GM18873 (cell line): Measurements from ENCODE around the gene FOXQ1.
"Not testable (repeated sequence)": the region's sequence is repeated elsewhere in the genome, so short reads cannot be mapped to it uniquely, and the experiment has no call there.

ENCODE experiments used
- ATAC-seq: cut with Tn5 transposase; IDR thresholded peaks from one replicate; pipeline ENCODE4 v1.9.1; 2021; ENCODE audit warnings: mild to moderate bottlenecking, moderate library complexity, moderate number of reproducible peaks; ENCODE audit not compliant: unreplicated experiment, low FRiP score

FOXQ1 gene

DNA sequence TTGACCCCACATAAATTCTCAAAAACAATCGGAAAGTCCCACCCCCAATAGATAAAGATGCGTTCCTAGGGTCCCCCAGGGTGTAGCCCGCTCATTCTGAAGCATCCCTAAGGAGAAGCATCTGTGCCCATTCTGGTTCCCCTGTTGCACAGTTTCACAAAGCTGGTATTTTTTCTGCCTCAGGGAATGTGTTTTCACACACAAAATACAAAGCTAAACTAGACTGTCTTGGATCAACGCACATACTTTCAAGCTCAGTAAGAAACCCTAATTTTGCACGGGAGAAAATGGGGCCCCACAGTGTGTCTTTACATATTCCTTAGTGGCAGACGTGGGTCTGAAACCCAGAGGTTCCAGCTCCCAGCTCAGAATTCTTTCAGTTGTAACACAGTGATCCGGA is 6.1 kb downstream of the FOXQ1 start:
- no peak for ATAC-seq

DNA sequence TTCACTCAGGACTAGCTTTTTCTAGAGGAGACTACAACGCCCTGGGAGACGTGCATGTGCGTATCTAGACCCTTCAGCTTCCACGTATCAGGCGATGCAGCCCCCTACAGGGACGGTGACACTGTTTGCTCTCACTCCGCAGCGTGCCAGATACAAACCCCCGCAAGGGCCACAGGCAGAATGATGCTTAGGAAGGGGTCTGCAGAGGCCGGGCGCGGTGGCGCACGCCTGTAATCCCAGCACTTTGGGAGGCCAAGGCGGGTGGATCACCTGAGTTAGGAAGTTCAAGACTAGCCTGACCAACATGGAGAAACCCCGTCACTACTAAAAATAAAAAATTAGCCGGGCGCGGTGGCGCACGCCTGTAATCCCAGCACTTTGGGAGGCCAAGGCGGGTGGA is 6.7 kb downstream of the FOXQ1 start:
- not testable (repeated sequence) for ATAC-seq

DNA sequence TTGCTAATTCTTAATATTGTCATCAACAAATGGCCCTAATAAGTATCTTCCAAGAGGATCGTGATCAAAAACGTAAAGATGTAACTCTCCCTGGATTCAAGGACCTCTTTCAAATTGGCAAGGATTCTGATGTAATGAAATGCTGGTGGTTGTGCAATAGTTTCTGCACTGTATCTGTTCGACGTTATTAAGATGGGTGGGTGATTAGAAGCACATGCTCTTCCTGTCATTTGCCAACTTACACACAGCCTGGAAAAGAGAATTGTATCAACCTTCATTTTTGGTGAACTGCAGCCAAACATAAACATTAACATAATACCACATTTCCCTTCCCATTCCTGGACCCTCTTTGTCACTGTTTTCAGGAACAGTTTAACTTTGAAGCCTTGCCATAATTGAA is 9.8 kb downstream of the FOXQ1 start:
- ATAC-seq = no peak

DNA sequence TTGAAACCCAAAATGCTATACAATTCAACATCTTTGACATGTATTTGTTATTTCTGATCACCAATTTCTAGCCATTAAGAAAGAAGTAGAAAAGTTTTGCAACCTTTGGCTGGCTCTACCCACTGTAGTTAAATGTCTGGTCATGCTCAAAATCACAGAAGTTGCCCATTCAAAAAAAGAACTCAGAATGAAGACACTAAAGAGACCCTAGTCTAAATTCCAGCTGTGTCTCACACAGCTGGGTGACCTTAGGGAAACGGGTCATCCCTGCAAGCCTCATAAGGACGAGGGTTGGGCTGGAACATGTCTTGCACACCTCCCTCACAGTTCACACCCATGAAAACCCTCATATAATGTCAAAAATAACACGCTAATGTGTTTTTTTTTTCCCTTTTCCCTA is 10.3 kb downstream of the FOXQ1 start:
- ATAC-seq = no peak

DNA sequence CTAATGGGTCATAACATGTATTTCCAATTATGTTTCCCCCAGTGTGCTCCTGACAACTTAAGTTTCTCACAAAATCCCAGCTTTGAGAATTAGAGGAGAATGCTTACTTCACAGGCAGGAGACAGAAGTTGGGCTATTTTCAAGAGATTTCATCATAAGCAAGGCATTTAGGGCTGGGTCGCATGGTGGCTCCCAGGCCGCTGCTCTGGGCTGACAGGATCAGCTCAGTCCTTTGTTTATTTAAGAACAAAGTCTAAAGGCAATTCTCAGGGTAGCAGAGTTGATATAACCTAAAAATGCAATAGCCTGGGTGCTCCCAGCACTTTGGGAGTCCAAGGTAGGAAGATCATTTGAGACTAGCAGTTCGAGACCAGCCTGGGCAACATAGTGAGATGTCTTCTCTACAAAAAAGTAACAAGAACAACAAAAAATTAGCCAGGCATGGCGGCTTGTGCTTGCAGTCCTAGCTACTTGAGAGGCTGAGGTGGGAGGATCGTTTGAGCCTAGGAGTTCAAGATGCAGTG is 10.9 kb downstream of the FOXQ1 start:
- no peak for ATAC-seq

DNA sequence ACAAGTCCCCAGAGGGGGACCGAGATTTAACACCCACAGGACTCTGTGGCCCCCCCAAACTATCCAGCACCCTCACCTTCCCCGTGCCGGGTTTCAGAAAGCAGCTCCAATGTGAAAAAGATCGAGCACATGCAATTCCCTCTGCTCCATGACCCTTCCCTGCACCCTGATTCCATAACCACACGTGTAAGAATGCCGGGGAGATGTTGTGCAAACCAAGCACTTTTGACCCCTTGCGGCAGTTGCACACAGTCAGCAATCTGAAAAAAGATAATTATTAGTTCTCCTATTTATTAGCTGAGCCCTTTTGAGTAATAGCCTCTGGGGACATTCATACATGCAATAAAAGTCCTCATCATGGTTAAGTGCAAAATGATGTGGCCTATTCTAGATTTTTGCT is 13.0 kb downstream of the FOXQ1 start:
- no peak for ATAC-seq

DNA sequence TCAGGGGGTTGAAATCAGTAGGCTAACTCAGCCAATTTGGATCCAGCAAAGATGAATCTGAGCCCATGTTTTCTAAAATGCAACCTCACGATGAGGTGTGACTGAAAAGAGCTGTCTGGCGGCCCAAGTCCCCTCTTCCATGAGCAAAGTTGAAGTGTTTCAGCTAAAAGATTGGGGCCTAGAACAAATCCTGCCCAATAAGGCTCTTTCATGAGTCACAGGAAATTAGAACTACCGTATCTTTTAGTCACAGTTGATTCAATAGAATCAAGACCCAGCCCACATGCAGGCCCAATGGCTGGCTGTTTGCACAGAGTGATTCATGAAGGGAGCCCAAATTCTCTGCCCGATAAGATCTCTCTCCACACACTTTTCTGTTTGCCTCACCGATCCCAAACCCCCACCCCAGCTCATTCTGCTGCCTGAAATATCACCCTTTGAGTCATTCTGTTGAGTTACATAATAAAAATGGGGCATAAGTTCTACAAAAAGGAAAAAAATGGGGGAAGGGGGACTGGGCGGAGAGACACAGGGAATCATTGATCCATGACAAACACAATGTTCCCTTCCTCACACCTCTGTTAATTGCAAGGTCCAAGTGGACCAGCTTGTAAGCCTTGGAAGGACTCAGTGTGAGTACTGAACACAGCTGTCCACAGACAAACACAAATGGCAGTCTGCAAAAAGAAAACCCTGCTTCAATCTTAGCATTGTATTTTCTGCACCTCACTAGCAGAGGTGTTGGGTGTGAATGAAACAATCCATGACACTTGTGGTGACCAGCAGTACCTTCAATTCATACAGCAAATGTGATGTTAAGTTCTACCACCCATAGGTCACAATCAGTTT is 13.8 kb downstream of the FOXQ1 start:
- ATAC-seq = no peak

DNA sequence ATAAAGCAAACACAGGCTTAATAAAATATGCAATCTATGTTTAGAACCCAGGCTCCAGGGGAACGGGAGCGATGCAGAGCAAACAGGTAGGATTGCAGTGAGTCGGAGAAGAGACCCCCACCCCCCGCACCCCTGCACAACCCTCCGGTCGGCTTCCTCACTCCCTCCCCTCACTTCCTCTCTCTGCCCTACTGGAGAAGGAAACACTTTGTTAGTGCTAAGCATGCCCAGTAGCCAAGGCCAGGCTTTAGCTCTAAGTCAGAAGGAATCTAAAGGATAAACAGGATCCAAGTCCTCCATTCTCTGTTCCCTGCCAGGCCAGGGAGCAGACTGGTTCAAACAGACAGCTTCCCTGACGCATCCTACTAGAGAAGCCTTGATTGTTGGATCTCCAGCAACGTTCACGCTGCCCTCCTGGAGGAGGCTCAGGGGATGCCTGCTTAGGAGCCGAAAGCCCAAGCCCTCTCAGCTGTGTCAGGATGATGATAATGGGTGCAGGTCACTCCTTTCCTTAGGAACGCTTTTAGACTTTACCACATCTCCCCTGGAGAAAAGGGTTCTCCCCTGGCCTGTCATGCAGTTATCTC is 14.7 kb downstream of the FOXQ1 start:
- no peak for ATAC-seq

DNA sequence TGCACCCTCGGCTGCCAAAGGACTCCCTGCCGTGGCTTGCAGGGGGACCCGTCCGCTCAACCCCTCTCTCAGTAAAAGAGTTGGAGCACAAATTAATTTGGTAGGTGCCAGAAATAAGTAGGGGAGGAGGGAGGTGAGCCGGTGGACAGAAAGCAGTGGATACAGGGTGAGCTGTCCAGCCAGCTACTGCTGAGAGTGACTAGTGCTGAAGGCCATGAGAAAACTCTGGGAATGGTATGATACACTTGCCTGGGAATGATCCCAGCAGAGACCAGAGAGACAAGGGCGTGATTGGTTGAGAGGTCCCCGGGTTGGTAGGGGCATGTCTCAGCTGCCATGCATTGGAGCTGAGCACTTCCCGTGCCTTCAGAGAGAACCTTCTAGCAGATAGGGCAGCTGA is 15.7 kb downstream of the FOXQ1 start:
- ATAC-seq = no peak

DNA sequence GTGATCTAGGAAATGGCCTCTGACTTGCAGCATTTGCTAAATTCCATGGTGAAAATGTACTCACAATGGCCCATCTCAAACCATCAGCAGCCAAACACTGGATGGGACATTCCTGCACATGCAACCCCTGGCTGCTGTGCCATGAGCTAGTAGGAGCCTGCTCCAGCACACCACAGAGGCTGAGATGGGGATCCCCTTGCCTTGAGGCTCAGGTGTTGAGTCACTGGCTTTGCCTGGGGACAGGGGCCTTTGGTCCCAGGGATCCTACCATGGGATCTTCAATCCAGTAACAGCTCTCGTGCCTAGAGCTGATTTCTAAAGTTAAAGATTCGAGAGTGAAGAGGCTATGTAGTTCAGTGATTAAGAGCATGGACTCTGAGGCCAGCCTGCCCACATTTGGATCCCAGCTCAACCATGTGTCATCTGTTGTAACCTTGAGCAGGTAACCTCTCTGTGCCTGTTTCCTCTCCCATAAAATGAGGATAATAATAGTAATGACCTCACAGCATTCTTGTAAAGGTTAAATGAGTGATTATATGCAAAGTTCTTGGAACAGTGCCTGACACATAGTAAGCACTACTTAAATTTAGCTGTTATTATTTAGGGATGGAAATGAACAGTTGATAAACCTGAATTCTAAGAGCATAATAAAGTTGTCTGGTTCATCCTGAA is 16.4 kb downstream of the FOXQ1 start:
- no peak for ATAC-seq

DNA sequence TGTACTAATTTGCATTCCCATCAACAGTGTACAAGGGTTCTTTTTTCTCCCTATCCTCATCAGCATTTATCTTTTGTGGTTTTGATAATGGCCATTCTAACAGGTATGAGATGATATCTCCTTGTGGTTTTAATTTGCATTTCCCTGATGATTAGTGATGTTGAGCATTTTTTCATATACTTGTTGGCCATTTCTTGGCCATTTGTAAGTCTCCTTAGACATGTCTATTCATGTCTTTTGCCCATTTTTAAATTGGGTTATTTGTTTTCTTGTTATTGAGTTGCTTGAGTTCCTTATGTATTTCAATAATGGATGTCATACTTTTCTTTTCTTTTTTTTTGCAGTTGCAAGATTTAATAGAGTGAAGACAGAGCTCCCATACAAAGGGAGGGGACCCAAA is 17.8 kb downstream of the FOXQ1 start:
- no peak for ATAC-seq

DNA sequence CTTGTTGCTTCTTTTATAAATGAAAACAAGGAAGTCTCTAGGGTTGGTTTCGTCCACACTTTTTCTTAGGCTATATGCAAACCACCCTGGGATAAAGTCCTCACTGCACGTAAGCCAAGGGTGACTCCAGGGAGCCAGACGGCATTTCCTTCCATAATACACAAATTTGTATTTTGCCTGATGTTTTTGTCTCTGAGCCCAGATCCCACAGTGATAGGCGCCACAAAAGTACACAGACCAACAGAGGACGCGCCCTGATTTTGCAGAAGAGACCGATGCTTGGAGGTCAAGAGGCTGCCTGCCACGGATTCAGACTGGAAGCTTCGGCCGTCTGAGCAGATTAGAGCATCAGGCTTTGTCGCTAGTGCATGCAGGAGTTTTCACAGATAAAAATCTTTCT is 22.8 kb downstream of the FOXQ1 start:
- no peak for ATAC-seq

DNA sequence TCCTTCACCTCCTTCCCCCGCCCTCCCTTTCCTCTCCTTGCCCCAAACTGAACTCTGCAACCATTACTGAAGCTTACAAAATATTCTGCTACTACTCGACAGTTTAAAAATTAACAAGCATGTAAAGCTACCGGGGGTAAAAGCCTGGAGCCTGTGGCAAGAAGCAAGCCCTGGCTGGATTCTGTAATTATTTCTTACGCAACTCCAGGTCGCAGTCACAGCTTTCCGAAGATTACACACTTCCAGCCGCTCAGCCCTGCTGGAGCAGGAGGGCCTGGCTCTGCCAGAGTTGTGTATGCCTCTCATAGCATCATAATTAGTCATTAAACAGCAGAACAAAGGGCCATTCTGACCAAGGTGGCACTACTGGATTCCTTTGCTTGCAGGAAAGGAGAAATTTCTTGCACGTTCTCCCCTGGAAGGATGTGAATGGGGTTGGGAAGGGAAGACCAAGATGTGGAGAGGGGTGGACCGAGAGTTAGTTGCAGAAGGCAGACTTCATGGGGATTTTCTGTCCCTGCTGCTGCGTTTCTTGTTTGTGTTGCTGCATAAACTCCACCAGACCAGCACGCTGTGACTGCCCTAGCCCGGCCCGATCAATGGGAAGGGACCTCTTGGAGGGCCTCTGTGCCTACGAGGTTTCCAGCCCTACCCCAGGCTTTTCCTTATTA is 23.6 kb downstream of the FOXQ1 start:
- ATAC-seq = no peak

DNA sequence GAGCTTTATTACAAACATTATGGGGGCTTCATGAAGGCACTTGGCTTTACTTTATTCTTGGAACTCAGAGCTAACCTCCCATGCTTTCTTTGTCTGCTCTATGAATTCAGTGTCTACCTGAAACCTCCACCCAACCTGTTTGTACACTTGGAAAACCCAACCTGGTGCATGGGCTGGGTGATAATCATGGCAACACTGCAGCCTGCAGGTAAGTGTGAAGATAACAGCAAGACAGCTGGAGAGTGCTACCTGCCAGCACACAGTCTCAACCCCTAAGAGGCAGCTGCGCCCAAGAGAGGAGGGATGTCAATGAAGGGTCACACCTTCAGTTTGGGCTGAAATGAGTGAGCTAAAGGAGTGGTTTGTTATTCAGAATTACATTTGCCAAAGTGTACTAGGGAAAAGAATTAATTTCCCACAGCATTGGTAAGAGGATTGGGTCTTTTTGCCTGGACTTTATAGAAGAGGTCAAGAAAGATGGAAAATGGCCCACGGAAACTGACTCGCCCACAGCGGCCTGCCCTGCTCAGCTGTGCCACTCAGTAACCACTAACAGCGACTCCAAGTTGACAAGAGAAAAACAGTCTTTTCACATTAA is 24.4 kb downstream of the FOXQ1 start:
- ATAC-seq = no peak

DNA sequence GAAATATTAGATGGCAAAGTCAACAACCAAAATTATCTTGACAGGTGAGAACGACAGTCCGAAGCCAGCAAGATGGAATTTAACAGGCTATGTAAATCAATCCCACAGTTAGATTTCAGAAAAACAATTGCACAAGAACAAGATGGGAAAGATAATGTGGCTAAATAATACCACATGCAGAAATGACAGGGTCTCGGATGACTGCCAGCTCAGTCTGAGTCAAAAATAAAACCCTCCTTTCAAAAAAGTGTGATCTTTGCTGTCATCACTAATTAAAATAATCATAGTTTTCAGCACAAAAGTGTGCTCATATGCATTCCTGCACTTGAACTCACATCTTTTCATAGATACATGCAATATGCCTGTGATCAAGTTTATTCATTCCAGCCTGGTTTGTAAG is 25.9 kb downstream of the FOXQ1 start:
- ATAC-seq = no peak

DNA sequence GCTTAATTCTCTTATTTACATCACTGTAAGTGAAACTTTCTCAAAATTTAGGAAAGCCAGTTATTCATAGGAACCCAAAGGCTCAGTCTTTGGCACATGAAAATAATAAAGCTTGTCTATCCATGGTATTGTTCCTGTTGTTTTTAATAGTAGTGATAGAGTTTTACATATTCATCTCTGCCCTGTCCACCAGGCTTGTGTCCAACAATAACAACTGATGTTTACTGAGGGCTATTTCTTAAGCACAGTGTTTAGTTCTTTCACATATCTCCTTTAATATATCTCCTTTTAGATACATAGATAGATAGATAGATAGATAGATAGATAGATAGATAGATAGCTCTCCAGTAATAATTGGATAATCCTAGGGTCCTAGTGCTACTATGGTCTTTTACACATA is 34.2 kb downstream of the FOXQ1 start:
- no peak for ATAC-seq

DNA sequence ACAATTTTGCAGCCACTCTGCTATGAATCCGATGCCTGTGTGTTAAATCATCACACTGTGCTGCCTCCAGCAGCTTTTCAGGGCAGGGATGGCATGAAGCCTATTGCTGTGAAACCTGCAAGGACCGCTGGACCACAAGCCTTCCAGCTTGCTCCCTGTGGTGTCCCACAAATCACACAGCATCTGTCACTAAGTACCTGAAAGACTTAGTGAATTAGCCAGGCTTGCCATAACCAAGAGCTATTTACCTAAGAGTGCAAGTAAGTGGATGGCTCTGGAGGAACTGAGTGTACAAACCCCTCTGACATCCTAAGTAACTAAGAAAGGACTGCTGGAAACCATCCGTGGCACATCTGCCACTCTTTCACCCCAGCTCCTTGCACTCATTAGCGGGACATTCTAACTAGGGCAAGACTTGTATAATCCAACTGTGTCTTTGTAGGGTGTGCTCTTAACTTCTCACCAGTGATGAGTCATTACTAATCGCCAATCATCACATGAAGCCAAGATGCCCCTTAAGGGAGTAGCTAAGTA is 34.7 kb downstream of the FOXQ1 start:
- no peak for ATAC-seq

DNA sequence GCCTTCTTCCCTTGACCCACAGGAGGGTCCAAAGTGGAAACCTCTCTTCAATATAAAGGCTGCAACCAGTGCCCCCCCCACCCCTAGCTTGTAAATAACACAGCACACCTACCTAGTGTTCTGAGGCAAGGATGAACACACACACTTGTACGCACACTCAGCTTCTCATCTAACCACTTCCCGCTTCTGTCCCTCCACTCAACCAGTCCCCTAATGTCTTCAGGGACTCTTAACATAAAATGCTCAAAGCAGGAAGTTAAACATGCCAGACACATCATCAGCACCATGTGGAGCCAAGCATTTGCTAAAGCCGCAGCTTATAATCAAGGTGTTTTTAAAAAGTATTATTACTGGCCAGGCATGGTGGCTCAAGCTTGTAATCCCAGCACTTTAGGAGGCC is 35.3 kb downstream of the FOXQ1 start:
- ATAC-seq = no peak

DNA sequence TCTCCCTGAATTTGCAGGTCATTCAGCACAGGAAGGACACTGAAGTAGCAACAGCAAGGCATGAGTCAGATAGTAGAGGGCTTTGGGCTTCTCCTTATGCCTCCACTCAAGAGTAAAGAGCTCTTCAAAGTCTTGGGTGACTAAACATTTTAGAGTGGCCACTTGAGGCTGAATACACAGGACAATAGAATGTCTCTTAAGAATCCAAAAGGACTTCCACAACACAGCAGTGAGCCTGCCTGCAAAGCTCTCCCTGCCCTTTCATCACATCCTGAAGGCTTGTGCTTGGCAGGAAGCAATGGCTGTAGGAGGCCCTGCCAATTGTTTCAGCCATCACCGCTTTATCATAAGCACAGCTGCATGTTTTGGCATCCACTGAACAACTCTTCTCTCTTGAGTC is 36.8 kb downstream of the FOXQ1 start:
- ATAC-seq = no peak

DNA sequence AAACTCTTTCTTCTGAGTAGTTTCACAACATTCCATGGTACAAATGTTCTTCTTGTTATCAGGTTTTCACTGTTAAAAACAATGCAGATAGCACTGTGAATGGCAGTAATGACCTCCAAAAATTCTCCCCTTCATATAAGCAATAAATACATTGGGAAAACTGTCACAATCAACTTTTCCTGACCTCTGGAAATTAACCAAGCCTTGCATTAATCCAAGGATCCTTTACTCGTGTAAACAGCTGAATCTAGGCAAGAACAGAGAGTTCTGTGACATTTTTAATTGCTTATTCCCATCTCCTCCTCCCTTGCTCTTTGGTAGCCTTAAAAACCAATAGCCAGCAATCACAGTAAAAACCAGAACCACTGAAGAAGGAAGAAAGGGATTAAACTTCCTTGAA is 37.8 kb downstream of the FOXQ1 start:
- no peak for ATAC-seq
